ENCODE measurements around the gene SLC25A34. TPM values are rescaled to one million over a fixed set of nuclear protein-coding genes. Genes with fewer than 3 reads are reported as not detected.

SLC25A34 gene
- total RNA-seq, 4 donors from 2014 or later: 7.8 to 17.2 (median 13.8) TPM

GRCh38 chr1:15739259-15739658, 3.2 kb downstream of the SLC25A34 start:
- Histone ChIP-seq H3K27me3 (no peaks in the 10 kb centered on the region), H3K9me3 (no peaks in the 10 kb centered on the region), H3K4me1 (peaks cover 45 to 50% of the 10 kb centered on the region in 2 donors), H3K4me3 (no peak overlapping the region), H3K27ac (peak overlapping the region; percentile 86 to 96 (median 94)), H3K36me3 (peaks cover 0 to 8% of the 10 kb centered on the region in 2 donors)
- peak in 1 of 2 donors; percentile 20 for DNase-seq
- intact Hi-C loops (cut with DNase I; ENCODE audit: low total_unique reads): loop anchor here (5.0 kb wide), 2 partner anchors 142 to 162 kb away; no protein-coding TSS in a partner anchor
- no peak for ATAC-seq
- TF ChIP-seq POLR2A (IDR thresholded peaks at IDR 0.05) (no peak), CTCF (IDR thresholded peaks at IDR 0.05 in 4 of 5, conservative IDR thresholded peaks at IDR 0.05 in 1 of 5) (no peak)
- in situ Hi-C loops (cut with MboI; ENCODE audit: low sequenced_read_pairs in 4 of 4): loop anchor here in 2 of 4 donors (10.0 to 25.0 kb wide), 2 partner anchors 144 to 152 kb away; partner anchors contain the start of gene AGMAT (in 1 of the 2)

GRCh38 chr1:15739745-15740144, 3.7 kb downstream of the SLC25A34 start:
- H3K36me3 ChIP-seq: peaks cover 0 to 3% of the 10 kb centered on the region in 2 donors
- H3K9me3 ChIP-seq: no peaks in the 10 kb centered on the region
- intact Hi-C loops (cut with DNase I; ENCODE audit: low total_unique reads): loop anchor here (2.0 to 5.0 kb wide), 4 partner anchors 83 to 213 kb away; partner anchors contain the start of gene DNAJC16
- ATAC-seq (no peak), DNase-seq (peak in 1 of 2 donors; percentile 30)
- H3K4me1 ChIP-seq: peaks cover 45 to 50% of the 10 kb centered on the region in 2 donors
- TF ChIP-seq CTCF (IDR thresholded peaks at IDR 0.05 in 4 of 5, conservative IDR thresholded peaks at IDR 0.05 in 1 of 5): peak in 1 of 5 experiments; percentile 22
- TF ChIP-seq POLR2A (IDR thresholded peaks at IDR 0.05): no peak
- no peaks in the 10 kb centered on the region for H3K27me3 ChIP-seq
- peak overlapping the region; percentile 86 to 96 (median 94) for H3K27ac ChIP-seq
- in situ Hi-C loops (cut with MboI; ENCODE audit: low sequenced_read_pairs in 4 of 4): loop anchor here in 2 of 4 donors (10.0 to 25.0 kb wide), 2 partner anchors 145 to 152 kb away; partner anchors contain the start of gene AGMAT (in 1 of the 2)
- no peak overlapping the region for H3K4me3 ChIP-seq

- no peaks in the 10 kb centered on the region for H3K9me3 ChIP-seq
- H3K4me1 ChIP-seq: peaks cover 38 to 39% of the 10 kb centered on the region in 2 donors
- no peak overlapping the region for H3K4me3 ChIP-seq
- no peaks in the 10 kb centered on the region for H3K36me3 ChIP-seq
- ATAC-seq (peak; percentile 56 to 67), DNase-seq (peak; percentile 71 to 87)
- in situ Hi-C loops (cut with MboI; ENCODE audit: low sequenced_read_pairs in 4 of 4): loop anchor here in 1 of 4 donors (25.0 kb wide), 1 partner anchor 154 kb away; the partner anchor contains the start of gene AGMAT
- peak overlapping the region; percentile 3 to 92 (median 64) for H3K27ac ChIP-seq
- no peaks in the 10 kb centered on the region for H3K27me3 ChIP-seq
- peak; percentile 89 to 95 (median 92) for TF ChIP-seq CTCF (IDR thresholded peaks at IDR 0.05 in 4 of 5, conservative IDR thresholded peaks at IDR 0.05 in 1 of 5)
- TF ChIP-seq POLR2A (IDR thresholded peaks at IDR 0.05): no peak
- intact Hi-C loops (cut with DNase I; ENCODE audit: low total_unique reads): loop anchor here (2.0 kb wide), 2 partner anchors 84 to 214 kb away; partner anchors contain the start of gene DNAJC16
Observed at GRCh38 chr1:15740924-15741850, 5.1 kb downstream of the SLC25A34 start.

DNA sequence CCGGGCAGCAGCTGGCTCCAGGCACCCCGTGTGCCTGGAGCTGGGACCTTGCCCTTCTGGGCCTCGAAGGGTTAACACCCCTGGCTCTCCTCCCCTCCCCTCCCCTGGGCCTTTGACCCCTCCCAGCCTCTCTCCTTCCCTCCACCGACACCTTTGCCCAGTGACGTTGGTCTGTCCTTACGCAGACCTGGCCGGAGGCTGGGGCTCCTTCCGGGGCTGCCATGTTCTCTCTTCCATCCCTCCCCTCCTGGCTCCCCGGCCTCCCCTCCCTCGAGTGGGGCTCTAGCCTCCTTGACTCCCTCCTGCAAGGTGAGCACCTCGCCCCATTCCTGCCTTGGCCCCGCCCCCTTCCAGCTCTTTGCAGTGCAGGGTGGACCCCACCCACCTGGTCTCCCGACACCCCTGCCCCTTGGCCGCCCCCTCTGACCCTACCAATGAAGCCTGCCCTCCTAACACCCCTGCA, 6.3 kb downstream of the SLC25A34 start, which contains the start of gene TMEM82:
TSS of gene TMEM82 (plus strand) at position 161 of the 463 bp plus-strand sequence. CDS start at position 222, 61 bp downstream.
- no peak for DNase-seq
- TF ChIP-seq CTCF (IDR thresholded peaks at IDR 0.05 in 4 of 5, conservative IDR thresholded peaks at IDR 0.05 in 1 of 5) (no peak), POLR2A (IDR thresholded peaks at IDR 0.05) (no peak)
- no peak for ATAC-seq
- intact Hi-C loops (cut with DNase I; ENCODE audit: low total_unique reads): no loop called here
- no peaks in the 10 kb centered on the region for H3K27me3 ChIP-seq
- H3K9me3 ChIP-seq: no peaks in the 10 kb centered on the region
- in situ Hi-C loops (cut with MboI; ENCODE audit: low sequenced_read_pairs in 4 of 4): loop anchor here in 1 of 4 donors (25.0 kb wide), 1 partner anchor 155 kb away; the partner anchor contains the start of gene AGMAT
- H3K4me3 ChIP-seq: no peak within 1 kb of the TSS
- H3K4me1 ChIP-seq: peaks cover 27% of the 10 kb centered on the region in 2 donors
- H3K27ac ChIP-seq: peak within 1 kb of the TSS in 3 of 4 donors; percentile 3 to 86 (median 42)
- H3K36me3 ChIP-seq: no peaks in the 10 kb centered on the region

Data from gastrocnemius medialis (tissue), 4 donors.